GM19023 (cell line): ENCODE data around the gene ARF1.

Source experiments
- ATAC-seq: cut with Tn5 transposase; IDR thresholded peaks from one replicate; pipeline ENCODE4 v1.9.1; 2021; ENCODE audit warnings: mild to moderate bottlenecking, moderate library complexity; ENCODE audit not compliant: unreplicated experiment

ARF1 gene

GRCh38 chr1:228084797-228085196 lies 2.3 kb downstream of the ARF1 start:
- no peak for ATAC-seq

- no peak for ATAC-seq
Observed at GRCh38 chr1:228085287-228085951, 2.9 kb downstream of the ARF1 start.

DNA sequence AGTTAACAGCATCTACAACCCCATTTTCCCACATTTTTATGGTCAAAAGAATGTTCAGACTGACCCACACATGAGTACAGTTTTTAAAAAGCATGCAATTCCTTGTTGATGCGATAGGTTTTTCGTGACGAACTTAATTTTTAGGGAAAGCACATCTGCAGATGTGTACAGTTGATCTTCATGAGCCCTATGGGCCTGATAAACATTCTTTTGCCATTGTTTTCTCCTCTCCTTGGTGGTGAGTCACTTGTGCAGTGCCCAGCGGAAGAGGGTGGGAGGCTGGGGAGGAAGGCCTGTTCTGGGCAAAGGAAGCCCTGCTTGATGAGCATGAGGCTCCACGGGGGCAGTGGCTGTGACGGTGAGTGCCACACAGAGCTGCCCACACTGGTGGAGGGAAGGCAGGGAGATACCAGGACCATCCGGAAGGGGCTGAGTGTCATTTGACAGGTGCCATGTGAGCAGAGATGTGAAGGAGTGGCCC lies 5.3 kb downstream of the ARF1 start:
- ATAC-seq, result no peak

GRCh38 chr1:228088586-228089498 lies 6.3 kb downstream of the ARF1 start:
- no peak for ATAC-seq

DNA sequence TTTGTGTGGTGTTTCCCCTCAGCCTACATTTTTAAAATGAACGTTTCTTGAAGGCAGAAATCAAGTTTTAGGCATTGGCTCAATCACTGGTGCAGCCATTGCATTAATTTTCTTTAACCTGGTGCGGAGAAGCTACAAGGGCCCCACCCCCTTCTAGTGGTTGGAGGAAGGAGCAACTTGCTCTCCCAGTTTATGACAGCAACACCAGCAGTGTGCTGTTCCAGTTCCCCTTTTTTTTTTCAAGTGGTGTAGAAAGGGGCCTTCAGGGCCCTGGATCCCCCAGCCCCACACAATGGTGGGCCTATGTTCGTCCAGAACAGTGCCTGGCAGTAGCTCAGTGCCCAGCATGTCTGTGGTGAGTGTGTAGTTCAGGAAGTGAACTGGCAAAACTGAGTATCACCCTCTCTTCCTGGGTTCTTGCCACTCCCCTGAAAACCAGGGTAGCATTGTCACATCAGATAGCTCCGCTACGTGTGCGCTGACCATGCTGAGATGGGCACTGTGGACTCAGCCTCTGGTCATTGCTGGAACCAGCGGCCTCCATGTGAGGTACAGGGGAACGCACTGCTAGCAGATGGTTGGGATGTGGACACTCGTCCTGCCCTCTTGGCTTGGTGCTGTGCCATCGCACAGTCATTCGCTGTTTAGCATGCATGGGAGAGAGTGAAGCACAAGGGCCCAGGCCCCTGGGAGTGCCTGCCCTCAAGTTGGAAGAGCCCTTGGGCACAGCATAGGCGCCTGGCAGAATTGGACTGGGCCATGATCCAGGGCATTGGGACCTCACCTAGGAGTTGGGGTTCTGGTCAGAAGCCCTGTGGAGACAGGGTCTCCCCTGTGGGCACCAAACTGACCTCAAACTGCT lies 7.2 kb downstream of the ARF1 start:
- ATAC-seq, result no peak

DNA sequence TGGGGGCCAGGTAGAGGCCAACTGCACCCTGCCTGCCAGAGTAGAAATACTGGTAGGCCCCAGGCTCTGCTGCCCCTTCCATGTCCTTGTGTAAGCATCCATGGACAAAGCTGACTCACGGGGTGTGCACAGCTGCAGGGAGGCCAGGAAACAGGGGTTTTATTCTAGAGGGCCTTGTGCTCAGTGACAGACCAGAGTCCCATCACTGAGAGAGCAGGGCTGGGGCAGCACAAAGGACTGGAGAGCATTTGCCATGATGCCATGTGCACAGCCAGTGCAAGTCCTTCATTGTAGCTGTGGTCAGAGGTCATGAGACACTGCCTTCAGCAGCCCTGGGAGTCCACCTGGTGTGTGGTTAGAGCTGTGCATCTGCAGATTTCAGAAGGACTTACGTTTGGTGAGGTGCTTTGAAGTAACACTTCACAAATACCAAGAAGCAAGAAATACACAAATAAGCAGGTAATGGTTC lies 8.1 kb downstream of the ARF1 start:
- ATAC-seq, result peak; percentile 48

GRCh38 chr1:228091084-228091483 lies 8.6 kb downstream of the ARF1 start:
- ATAC-seq, result no peak

GRCh38 chr1:228092342-228093049 lies 10.0 kb downstream of the ARF1 start:
- ATAC-seq, result no peak

DNA sequence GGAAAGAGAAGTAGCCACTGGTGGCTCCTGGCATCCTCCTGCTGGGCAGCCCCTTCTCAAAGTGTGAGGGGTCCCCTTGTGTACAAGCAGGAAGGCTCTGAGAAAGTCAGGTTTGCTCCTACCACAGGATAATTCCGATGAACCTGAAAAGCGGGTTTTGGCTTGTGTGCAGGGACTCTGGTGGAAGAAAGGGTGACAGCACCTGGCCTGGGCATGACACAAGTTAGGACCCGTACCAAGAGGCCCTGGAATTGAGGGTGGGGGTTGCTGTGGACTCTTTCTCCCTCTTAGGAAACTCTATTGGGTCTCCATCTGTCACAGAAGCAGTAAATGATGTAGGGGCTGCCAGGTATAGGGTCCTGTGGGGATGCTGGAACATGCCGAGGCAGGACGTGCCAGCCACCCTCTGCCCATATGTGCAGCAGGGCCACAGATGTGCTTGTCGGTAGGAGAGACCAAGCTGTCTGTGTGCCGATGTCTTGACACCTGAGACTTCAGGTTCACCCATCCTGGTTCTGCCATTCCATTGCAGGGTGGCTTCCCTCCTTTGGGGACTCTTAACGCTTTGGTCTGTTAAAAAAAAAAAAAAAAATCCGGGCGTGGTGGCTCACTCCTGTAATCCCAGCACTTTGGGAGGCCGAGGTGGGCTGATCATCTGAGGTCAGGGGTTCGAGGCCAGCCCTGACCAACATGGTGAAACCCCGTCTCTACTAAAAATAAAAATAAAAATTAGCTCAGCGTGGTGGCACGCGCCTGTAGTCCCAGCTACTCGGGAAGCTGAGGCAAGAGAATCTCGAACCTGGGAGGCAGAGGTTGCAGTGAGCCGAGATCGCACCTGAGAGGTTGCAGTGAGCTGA lies 10.8 kb downstream of the ARF1 start:
- no peak for ATAC-seq

GRCh38 chr1:228094432-228095016 lies 12.0 kb downstream of the ARF1 start:
- no peak for ATAC-seq

GRCh38 chr1:228095161-228095560 lies 12.7 kb downstream of the ARF1 start:
- ATAC-seq, result no peak

DNA sequence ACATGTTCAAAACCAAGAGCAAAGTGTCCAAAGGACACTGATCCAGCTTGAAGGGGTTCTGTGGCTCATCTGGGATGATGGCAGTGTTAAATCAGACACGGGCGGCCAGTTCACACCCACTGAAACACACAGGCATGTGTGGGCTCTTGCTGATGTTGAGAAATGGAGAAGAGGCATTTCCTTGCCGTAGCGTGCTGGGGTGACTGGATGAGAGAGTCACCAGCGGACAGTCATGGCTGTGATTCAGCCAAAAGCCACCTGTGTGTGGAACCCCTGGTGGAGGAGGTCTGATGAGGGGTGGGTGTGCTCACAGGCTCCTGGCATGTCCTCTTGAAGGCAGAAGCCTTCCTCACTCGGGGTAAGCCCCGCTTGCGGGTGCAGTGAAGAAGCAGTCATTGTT lies 13.4 kb downstream of the ARF1 start:
- no peak for ATAC-seq

DNA sequence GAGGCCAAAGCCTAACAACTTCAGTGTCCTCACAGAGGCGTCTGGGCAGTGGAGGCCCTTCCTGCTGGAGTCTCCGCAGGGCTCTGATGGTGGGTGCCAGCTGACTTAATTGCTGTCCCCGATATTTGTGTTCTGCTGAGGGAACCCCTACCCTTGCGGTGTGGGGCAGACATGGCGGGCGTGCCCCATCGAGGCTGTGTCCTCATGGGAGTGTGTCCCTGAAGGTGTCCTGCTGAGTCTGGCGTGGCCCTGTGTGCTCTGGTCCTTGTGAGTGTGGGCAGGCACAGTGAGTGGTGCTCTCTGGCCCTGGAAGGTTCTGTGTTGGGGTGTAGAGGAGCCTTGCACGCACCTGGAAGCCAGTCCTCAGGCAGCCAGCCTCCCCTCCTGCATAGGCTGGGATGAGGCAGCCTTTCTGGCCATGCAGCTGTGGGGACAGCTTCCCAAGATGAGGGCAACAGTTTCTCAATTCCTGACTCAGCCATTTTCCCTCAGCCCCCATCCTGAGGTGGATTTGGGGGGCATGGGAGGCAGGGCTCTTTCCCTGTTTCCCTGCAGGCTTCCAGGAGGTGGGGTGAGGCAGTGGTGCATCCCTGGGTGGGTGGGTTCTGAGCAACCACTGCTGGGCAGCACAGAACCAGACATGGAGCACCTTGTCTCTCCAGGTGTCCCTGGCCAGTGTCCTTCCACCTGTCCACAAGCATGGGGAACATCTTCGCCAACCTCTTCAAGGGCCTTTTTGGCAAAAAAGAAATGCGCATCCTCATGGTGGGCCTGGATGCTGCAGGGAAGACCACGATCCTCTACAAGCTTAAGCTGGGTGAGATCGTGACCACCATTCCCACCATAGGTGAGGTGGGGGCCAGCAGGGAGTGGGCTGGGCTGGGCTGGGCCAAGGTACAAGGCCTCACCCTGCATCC lies 14.2 kb downstream of the ARF1 start:
- ATAC-seq, result no peak

DNA sequence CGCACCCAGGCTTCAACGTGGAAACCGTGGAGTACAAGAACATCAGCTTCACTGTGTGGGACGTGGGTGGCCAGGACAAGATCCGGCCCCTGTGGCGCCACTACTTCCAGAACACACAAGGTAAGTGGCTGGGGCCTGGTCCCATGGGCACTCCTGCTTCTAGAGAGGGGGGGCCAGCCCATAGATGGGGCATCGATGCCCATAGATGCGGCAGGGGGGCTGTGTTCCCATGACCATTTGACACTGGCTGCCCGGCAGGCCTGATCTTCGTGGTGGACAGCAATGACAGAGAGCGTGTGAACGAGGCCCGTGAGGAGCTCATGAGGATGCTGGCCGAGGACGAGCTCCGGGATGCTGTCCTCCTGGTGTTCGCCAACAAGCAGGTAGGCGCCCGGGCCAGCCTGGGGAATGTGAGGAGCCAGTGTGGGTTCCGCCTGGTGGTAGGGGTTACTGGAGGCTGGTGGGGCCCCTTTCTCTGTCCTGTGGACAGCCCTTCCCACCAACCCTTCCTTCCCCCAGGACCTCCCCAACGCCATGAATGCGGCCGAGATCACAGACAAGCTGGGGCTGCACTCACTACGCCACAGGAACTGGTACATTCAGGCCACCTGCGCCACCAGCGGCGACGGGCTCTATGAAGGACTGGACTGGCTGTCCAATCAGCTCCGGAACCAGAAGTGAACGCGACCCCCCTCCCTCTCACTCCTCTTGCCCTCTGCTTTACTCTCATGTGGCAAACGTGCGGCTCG lies 15.0 kb downstream of the ARF1 start:
- no peak for ATAC-seq

- ATAC-seq, result no peak
Observed at GRCh38 chr1:228098323-228098931, 15.9 kb downstream of the ARF1 start.

DNA sequence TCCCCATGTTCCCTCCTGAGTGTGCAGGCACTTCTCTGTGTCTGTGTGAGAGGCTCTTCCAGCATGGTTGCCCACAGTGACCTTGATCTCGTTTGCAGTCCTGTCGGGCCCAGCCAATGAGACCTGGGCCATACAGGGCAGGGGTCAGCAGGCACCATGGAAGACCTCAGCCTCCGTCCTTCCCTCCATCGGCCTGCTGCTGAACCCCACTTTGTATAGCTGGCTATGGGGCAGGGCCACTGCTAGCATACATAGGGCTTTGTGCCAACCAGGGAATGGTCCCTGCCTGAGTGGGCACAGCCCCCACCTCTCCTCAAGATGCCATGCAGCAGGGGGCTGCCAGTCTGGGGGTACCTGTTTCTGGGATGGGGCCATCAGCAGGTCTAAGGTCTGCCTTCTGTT lies 16.8 kb downstream of the ARF1 start:
- no peak for ATAC-seq
